ENCODE results near the gene MYOG. TPM values are rescaled to one million over a fixed set of nuclear protein-coding genes. Genes with fewer than 3 reads are reported as not detected.

Gene MYOG
- total RNA-seq, 1 experiment from 2014 or later: not detected

- CTCF ChIA-PET: no interaction called here
- intact Hi-C loops (cut with micrococcal nuclease; ENCODE audit: unreplicated experiment): no loop called here
- Mint-ChIP-seq H3K36me3 (ENCODE audit: insufficient read depth, unreplicated experiment) (no peaks in the 10 kb centered on the region), H3K27ac (ENCODE audit: unreplicated experiment) (no peak overlapping the region), H3K4me1 (ENCODE audit: low read depth, unreplicated experiment) (no peaks in the 10 kb centered on the region), H3K9me3 (ENCODE audit: low read depth, unreplicated experiment) (no peaks in the 10 kb centered on the region), H3K4me3 (ENCODE audit: low read depth, unreplicated experiment) (no peak overlapping the region), H3K27me3 (ENCODE audit: unreplicated experiment) (peaks cover 89% of the 10 kb centered on the region)
- no TSS peak for BruUV-seq (replicated peaks)
- no peak for DNase-seq
- TF ChIP-seq CTCF (IDR thresholded peaks at IDR 0.05; ENCODE audit: unreplicated experiment): no peak
Observed at GRCh38 chr1:203072002-203072602, 13.7 kb downstream of the MYOG start.

GRCh38 chr1:203069030-203069747 lies 16.6 kb downstream of the MYOG start:
- Mint-ChIP-seq H3K4me3 (ENCODE audit: low read depth, unreplicated experiment) (no peak overlapping the region), H3K4me1 (ENCODE audit: low read depth, unreplicated experiment) (no peaks in the 10 kb centered on the region), H3K27ac (ENCODE audit: unreplicated experiment) (no peak overlapping the region), H3K27me3 (ENCODE audit: unreplicated experiment) (peaks cover 86% of the 10 kb centered on the region), H3K36me3 (ENCODE audit: insufficient read depth, unreplicated experiment) (no peaks in the 10 kb centered on the region), H3K9me3 (ENCODE audit: low read depth, unreplicated experiment) (no peaks in the 10 kb centered on the region)
- intact Hi-C loops (cut with micrococcal nuclease; ENCODE audit: unreplicated experiment): no loop called here
- CTCF ChIA-PET: interaction anchor here (0.6 kb wide), 1 partner anchor 147 kb away, joined by 3 read pairs; no protein-coding TSS in a partner anchor
- BruUV-seq (replicated peaks): no TSS peak
- DNase-seq: no peak
- TF ChIP-seq CTCF (IDR thresholded peaks at IDR 0.05; ENCODE audit: unreplicated experiment): no peak

- intact Hi-C loops (cut with micrococcal nuclease; ENCODE audit: unreplicated experiment): no loop called here
- no TSS peak for BruUV-seq (replicated peaks)
- Mint-ChIP-seq H3K27me3 (ENCODE audit: unreplicated experiment) (peaks cover 85% of the 10 kb centered on the region), H3K27ac (ENCODE audit: unreplicated experiment) (no peak overlapping the region), H3K4me3 (ENCODE audit: low read depth, unreplicated experiment) (no peak overlapping the region), H3K9me3 (ENCODE audit: low read depth, unreplicated experiment) (no peaks in the 10 kb centered on the region), H3K36me3 (ENCODE audit: insufficient read depth, unreplicated experiment) (no peaks in the 10 kb centered on the region), H3K4me1 (ENCODE audit: low read depth, unreplicated experiment) (no peaks in the 10 kb centered on the region)
- CTCF ChIA-PET: no interaction called here
- TF ChIP-seq CTCF (IDR thresholded peaks at IDR 0.05; ENCODE audit: unreplicated experiment): no peak
- no peak for DNase-seq
Observed at GRCh38 chr1:203066965-203067364, 18.8 kb downstream of the MYOG start.

- intact Hi-C loops (cut with micrococcal nuclease; ENCODE audit: unreplicated experiment): no loop called here
- no peak overlapping the region for H3K27ac Mint-ChIP-seq (ENCODE audit: unreplicated experiment)
- CTCF ChIA-PET: interaction anchor here (0.6 to 1.2 kb wide), 2 partner anchors 26 to 59 kb away, joined by 3 to 4 read pairs; partner anchors contain the start of gene TMEM183A
- H3K27me3 Mint-ChIP-seq (ENCODE audit: unreplicated experiment): peaks cover 86% of the 10 kb centered on the region
- DNase-seq: no peak
- no TSS peak for BruUV-seq (replicated peaks)
- no peak overlapping the region for H3K4me3 Mint-ChIP-seq (ENCODE audit: low read depth, unreplicated experiment)
- H3K4me1 Mint-ChIP-seq (ENCODE audit: low read depth, unreplicated experiment): no peaks in the 10 kb centered on the region
- H3K9me3 Mint-ChIP-seq (ENCODE audit: low read depth, unreplicated experiment): no peaks in the 10 kb centered on the region
- TF ChIP-seq CTCF (IDR thresholded peaks at IDR 0.05; ENCODE audit: unreplicated experiment): no peak
- no peaks in the 10 kb centered on the region for H3K36me3 Mint-ChIP-seq (ENCODE audit: insufficient read depth, unreplicated experiment)
Observed at GRCh38 chr1:203065986-203066385, 19.8 kb downstream of the MYOG start.
